ENCODE measurements around the gene SNAPC5. TPM values are rescaled to one million over a fixed set of nuclear protein-coding genes. Genes with fewer than 3 reads are reported as not detected.

Gene SNAPC5
- total and polyA plus RNA-seq, 2 of the 13 experiments (the other 11 are each of a cell fraction or from before 2014, with no cell fraction given): 14.8 to 36.2 TPM

GRCh38 chr15:66452420-66452819 lies 45.1 kb downstream of the SNAPC5 start:
- in situ Hi-C loops (cut with HindIII; ENCODE audit: extremely low pct_ligation_motif_present, low pct_unique_long_range_greater_than_20kb): no loop called here
- peak overlapping the region; percentile 80 for H3K27ac ChIP-seq (ENCODE audit: extremely low read length, insufficient read depth, low read length)
- H3K36me3 ChIP-seq (replicated peaks in 1 of 2; ENCODE audit: control insufficient read depth in 1 of 2, insufficient read depth in 2 of 2, low read length in 2 of 2): peaks cover 0 to 15% of the 10 kb centered on the region in 2 experiments; a peak in 2 of 5 replicates
- no TSS peak for BruUV-seq (replicated peaks)
- no peaks in the 10 kb centered on the region for H4K20me1 ChIP-seq (ENCODE audit: insufficient read depth, low read length)
- intact Hi-C loops (cut with micrococcal nuclease; ENCODE audit: unreplicated experiment): no loop called here
- peaks cover 27% of the 10 kb centered on the region for H3K4me1 ChIP-seq (ENCODE audit: insufficient read depth, low read length)
- no peaks in the 10 kb centered on the region for H3K27me3 ChIP-seq (ENCODE audit: control insufficient read depth in 1 of 2, insufficient read depth in 2 of 2, low read length in 2 of 2)
- H3K9me3 ChIP-seq (ENCODE audit: low read length): no peaks in the 10 kb centered on the region
- no peak overlapping the region for H3K4me3 ChIP-seq (replicated peaks in 1 of 3; ENCODE audit: insufficient read depth in 1 of 3, low read depth in 2 of 3, low read length in 3 of 3)
- WGBS (ENCODE audit: low lambda C conversion rate): 95% methylated on average over 4 of the region's 4 CpGs
- H2AFZ ChIP-seq (ENCODE audit: low read length): no peak overlapping the region
- H3K79me2 ChIP-seq (ENCODE audit: insufficient read depth, low read length): no peaks in the 10 kb centered on the region
- no peak overlapping the region for H3K9ac ChIP-seq (ENCODE audit: insufficient read depth, low read depth, low read length)
- ChIA-PET POLR2A (no interaction called here), CTCF (ENCODE audit: low intra/inter-chr PET ratio, low total read pairs) (no interaction called here)
- peak; percentile 54 for ATAC-seq
- peak overlapping the region; percentile 41; the same call in 1 of the 2 replicates for H3K4me2 ChIP-seq (ENCODE audit: low read depth, low read length)
- no peak for DNase-seq (ENCODE audit: low spot score)
- TF ChIP-seq ZFX (CRISPR knock-in tag; IDR thresholded peaks at IDR 0.05; ENCODE audit: low read depth) (0 out of 2 replicates have a peak, but pooled peaks have one; percentile 2), ZBTB21 (CRISPR knock-in tag; IDR thresholded peaks at IDR 0.05) (no peak)
- FAIRE-seq: no peak

Small RNA genes within 50 kb of the gene (microRNA-seq; reads per million reads assigned to microRNA genes)
- gene MIR4512: not detected

Small RNA genes within 50 kb of the gene (small RNA-seq; reads per million reads assigned to genes)
- gene MIR4512 (ENCODE audit: insufficient read depth in 2 of 3, insufficient read length in 3 of 3, low read depth in 2 of 3, low replicate concordance in 1 of 3) (0 reads per million in 3 experiments), gene RF01159 (ENCODE audit: insufficient read depth in 2 of 3, insufficient read length in 3 of 3, low read depth in 2 of 3, low replicate concordance in 1 of 3) (0 reads per million in 3 experiments), gene SNORD16 (ENCODE audit: insufficient read depth in 2 of 3, insufficient read length in 3 of 3, low read depth in 2 of 3, low replicate concordance in 1 of 3) (0 reads per million in 3 experiments), gene SNORD18A (ENCODE audit: insufficient read depth in 2 of 3, insufficient read length in 3 of 3, low read depth in 2 of 3, low replicate concordance in 1 of 3) (0 reads per million in 3 experiments), gene SNORD18B (ENCODE audit: insufficient read depth in 2 of 3, insufficient read length in 3 of 3, low read depth in 2 of 3, low replicate concordance in 1 of 3) (0 reads per million in 3 experiments), gene SNORD18C (ENCODE audit: insufficient read depth in 2 of 3, insufficient read length in 3 of 3, low read depth in 2 of 3, low replicate concordance in 1 of 3) (0 reads per million in 3 experiments)

Other genes with a start within 250 kb of the SNAPC5 start
- gene MEGF11, start 244.0 kb downstream of the SNAPC5 start, total RNA-seq (2016; rRNA removed; fragmentation: Illumina TruSeq; extraction: Trizol): not detected in 2 replicates
- not detected in 2 replicates for gene MEGF11, start 244.0 kb downstream of the SNAPC5 start, polyA plus RNA-seq (2011; rRNA removed)
- 50.5 and 65.4 TPM in 2 replicates for gene DIS3L, start 204.2 kb downstream of the SNAPC5 start, total RNA-seq (2016; rRNA removed; fragmentation: Illumina TruSeq; extraction: Trizol)
- 14.9 and 21.0 TPM in 2 replicates for gene DIS3L, start 204.2 kb downstream of the SNAPC5 start, polyA plus RNA-seq (2011; rRNA removed)
- gene TIPIN, start 141.1 kb downstream of the SNAPC5 start, total RNA-seq (2016; rRNA removed; fragmentation: Illumina TruSeq; extraction: Trizol): 28.6 and 37.9 TPM in 2 replicates
- gene TIPIN, start 141.1 kb downstream of the SNAPC5 start, polyA plus RNA-seq (2011; rRNA removed): 2.3 and 2.7 TPM in 2 replicates
- gene MAP2K1, start 110.8 kb downstream of the SNAPC5 start, total RNA-seq (2016; rRNA removed; fragmentation: Illumina TruSeq; extraction: Trizol): 24.1 and 29.5 TPM in 2 replicates
- gene MAP2K1, start 110.8 kb downstream of the SNAPC5 start, polyA plus RNA-seq (2011; rRNA removed): 38.7 and 49.2 TPM in 2 replicates
- 3,630 and 4,972 TPM in 2 replicates for gene RPL4, start 7.1 kb upstream of the SNAPC5 start, total RNA-seq (2016; rRNA removed; fragmentation: Illumina TruSeq; extraction: Trizol)
- 3,960 and 4,467 TPM in 2 replicates for gene RPL4, start 7.1 kb upstream of the SNAPC5 start, polyA plus RNA-seq (2011; rRNA removed)
- 27.8 and 44.6 TPM in 2 replicates for gene ZWILCH, start 7.6 kb upstream of the SNAPC5 start, total RNA-seq (2016; rRNA removed; fragmentation: Illumina TruSeq; extraction: Trizol)
- 6.9 and 9.5 TPM in 2 replicates for gene ZWILCH, start 7.6 kb upstream of the SNAPC5 start, polyA plus RNA-seq (2011; rRNA removed)
- 1.1 and 1.4 TPM in 2 replicates for gene LCTL, start 68.2 kb upstream of the SNAPC5 start, total RNA-seq (2016; rRNA removed; fragmentation: Illumina TruSeq; extraction: Trizol)
- 0.54 and 0.96 TPM in 2 replicates for gene LCTL, start 68.2 kb upstream of the SNAPC5 start, polyA plus RNA-seq (2011; rRNA removed)
- 2.6 and 4.4 TPM in 2 replicates for gene SMAD6, start 204.5 kb upstream of the SNAPC5 start, total RNA-seq (2016; rRNA removed; fragmentation: Illumina TruSeq; extraction: Trizol)
- gene SMAD6, start 204.5 kb upstream of the SNAPC5 start, polyA plus RNA-seq (2011; rRNA removed): 3.1 and 3.3 TPM in 2 replicates

Data from HepG2 (cell line).